LNCaP clone FGC (cell line): ENCODE results near the gene HCN2.

Experiments
- DNase-seq: peaks from one replicate; pipeline ENCODE4 v3.0.0-alpha.2; 2011; ENCODE audit warnings: low read depth
- H3K4me3 ChIP-seq: 2 replicates; pipeline ENCODE4 v1.5.1; 2011; ENCODE audit warnings: mild to moderate bottlenecking, low read depth, low read length, control low read depth
- CTCF ChIP-seq: IDR thresholded peaks from 2 replicates; pipeline ENCODE4 v1.5.1; 2012; ENCODE audit warnings: mild to moderate bottlenecking; ENCODE audit not compliant: control insufficient read depth, insufficient read depth; ENCODE audit errors: extremely low read depth

Gene HCN2

GRCh38 chr19:651114-651818 lies 61.6 kb downstream of the HCN2 start:
- no peak for DNase-seq
- TF ChIP-seq CTCF, result no peak
- H3K4me3 ChIP-seq, result no peak overlapping the region

DNA sequence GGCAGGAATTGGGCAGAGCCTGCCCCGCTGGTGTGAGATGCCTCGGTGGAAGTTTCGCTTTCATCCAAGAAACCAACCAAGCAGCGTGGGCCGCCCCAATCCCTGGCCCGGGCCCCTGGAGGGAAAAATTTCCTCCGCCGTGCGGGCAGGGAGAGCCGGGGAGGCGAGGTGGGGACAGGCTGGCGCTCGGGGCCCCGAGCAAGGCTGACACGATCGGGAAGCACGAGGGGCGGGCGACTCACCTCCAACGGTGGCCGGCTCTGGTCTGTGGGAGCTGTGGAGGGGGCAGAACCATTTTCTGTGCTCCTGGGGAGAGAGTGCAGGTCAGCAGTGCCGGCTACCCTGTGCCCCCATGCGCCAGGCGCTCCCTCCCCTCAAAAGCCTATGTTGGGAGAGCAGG lies 62.3 kb downstream of the HCN2 start:
- DNase-seq, result no peak
- H3K4me3 ChIP-seq, result no peak overlapping the region
- TF ChIP-seq CTCF, result no peak

DNA sequence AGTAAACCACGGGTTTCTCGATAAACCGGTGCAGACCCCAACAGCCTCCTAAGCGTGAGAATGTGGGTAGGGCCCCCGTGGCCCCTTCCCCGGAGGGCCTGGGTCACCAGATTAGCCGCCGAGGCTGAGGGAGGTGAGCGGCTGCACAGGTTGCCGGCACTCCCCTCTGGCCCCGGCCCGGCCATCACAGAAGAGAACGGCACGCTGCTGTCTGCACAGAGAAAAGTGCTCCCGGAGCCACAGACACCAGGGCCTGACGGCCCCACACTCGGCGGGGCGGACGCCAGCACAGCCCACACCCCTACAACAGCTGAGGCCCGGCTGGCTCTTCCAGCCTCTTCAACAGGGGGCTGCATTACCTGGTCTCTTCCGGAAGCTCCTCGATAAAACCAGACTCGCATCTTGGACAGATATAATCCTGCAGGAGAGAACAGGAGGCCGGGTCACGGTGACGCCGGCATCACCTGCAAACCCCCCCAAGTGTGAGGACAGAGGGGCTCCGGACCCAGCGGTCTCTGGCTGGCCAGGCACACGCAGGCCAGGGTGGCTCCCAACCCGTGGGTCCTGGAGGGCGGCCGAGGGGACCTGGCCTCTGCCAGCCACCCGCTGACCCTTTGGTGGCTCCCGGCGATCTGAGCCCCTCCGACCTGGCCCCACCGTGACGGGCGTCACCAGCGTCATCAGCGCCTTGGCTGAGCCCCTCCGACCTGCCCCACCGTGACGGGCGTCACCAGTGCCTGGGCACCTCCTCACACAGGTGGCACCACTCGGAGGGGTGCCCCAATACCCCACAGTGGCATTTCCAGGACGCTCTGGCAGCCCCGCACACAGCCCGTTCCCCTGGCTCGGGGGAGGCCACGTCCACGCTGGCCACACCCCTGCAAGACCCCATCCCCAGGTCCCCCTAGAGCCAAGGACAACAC lies 63.0 kb downstream of the HCN2 start:
- DNase-seq, result no peak
- no peak overlapping the region for H3K4me3 ChIP-seq
- TF ChIP-seq CTCF, result no peak

- no peak for DNase-seq
- H3K4me3 ChIP-seq, result no peak overlapping the region
- no peak for TF ChIP-seq CTCF
These were observed 63.7 kb downstream of the HCN2 start for GRCh38 chr19:653425-653824.

DNA sequence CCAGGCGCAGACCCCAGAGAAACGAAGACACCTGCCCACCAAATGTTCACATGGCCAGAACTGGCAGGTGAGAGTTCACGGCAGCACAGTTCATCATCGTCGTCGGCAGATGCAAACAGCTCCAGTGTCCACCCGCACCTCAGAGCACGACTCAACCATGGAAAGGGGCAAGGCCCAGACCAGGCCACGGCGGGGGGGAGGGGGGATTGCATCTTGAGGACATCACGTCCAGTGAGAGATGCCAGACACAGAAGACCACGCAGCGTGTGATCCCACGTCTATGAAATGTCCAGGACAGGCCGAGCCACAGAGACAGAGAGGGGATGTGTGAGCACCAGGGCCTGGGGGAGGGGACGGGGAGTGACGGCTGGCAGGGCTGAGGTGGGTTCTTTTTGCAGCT lies 66.0 kb downstream of the HCN2 start:
- DNase-seq, result no peak
- no peak for TF ChIP-seq CTCF
- no peak overlapping the region for H3K4me3 ChIP-seq

- no peak overlapping the region for H3K4me3 ChIP-seq
- no peak for TF ChIP-seq CTCF
- DNase-seq, result no peak
These were observed 67.3 kb downstream of the HCN2 start for GRCh38 chr19:656751-657559.
